Prostate gland (tissue), 2 donors: ENCODE data around the gene CUL7. TPM values are rescaled to one million over a fixed set of nuclear protein-coding genes. Genes with fewer than 3 reads are reported as not detected.

Experiments used
- DNase-seq: peaks from one replicate; pipeline ENCODE4 v3.0.0-alpha.2; 2019; ENCODE audit warnings: low spot score
- H3K27ac ChIP-seq, 2 donors: fragments of 200-600 bp; sonication (generic); 2 replicates each; pipeline ENCODE4 v1.5.1; 2017 to 2019
- H3K27me3 ChIP-seq: fragments of 200-600 bp; sonication (generic); replicated peaks from 2 replicates; pipeline ENCODE4 v1.5.1; 2019; ENCODE audit not compliant: insufficient read depth
- H3K36me3 ChIP-seq, 2 donors: fragments of 200-600 bp; sonication (generic); 1 replicate in 1 of 2; 2 replicates in 1 of 2; pipeline versions ENCODE4 v1.5.1 to v1.8.1; 2017 to 2019
- H3K4me1 ChIP-seq: fragments of 200-600 bp; sonication (generic); replicated peaks from 2 replicates; pipeline ENCODE4 v1.5.1; 2019
- H3K4me3 ChIP-seq, 2 donors: fragments of 200-600 bp; sonication (generic); 2 replicates each; pipeline ENCODE4 v1.5.1; 2017 to 2019
- H3K9me3 ChIP-seq: fragments of 200-600 bp; sonication (generic); 2 replicates; pipeline ENCODE4 v1.5.1; 2017
- POLR2A ChIP-seq: fragments of 450-650 bp; IDR thresholded peaks from one replicate; pipeline ENCODE4 v1.6.1; 2016; ENCODE audit warnings: antibody characterized with exemption, mild to moderate bottlenecking
- POLR2AphosphoS5 ChIP-seq: sonication (generic); formaldehyde crosslinking; IDR thresholded peaks from one replicate; pipeline ENCODE4 v1.6.1; 2017; ENCODE audit warnings: antibody characterized with exemption
- WGBS: methylation state at CpG from one replicate; pipeline ENCODE4 v1.1.5; 2018; 5-methylcytosine and 5-hydroxymethylcytosine counted together
- intact Hi-C: fragments of 100-400 bp; cut with DNase I; formaldehyde crosslinking; loops from one replicate; pipeline ENCODE4 v1.14.2; 2022
- total RNA-seq, 2 donors: library from RNA; depleted of rRNA; stranded (reverse); fragments of >200 nt; gene quantifications; one replicate each; pipeline ENCODE4 v1.1.0, GENCODE V29; 2016
- TF ChIP-seq, protein P1 (sequence below), 4 experiments: fragments of 200-600 bp in 2 of 4; fragments of 450-650 bp in 2 of 4; sonication (generic) in 2 of 4; IDR thresholded peaks; 1 replicate in 3 of 4; 2 replicates in 1 of 4; pipeline ENCODE4 v1.5.1; 2016 to 2019; ENCODE audit warnings: antibody characterized with exemption in 4 of 4, mild to moderate bottlenecking in 2 of 4, moderate library complexity in 2 of 4

Gene CUL7
- total RNA-seq, 2 donors from 2014 or later: 18.6 to 30.4 TPM

- Histone ChIP-seq H3K4me3 (peak within 1 kb of the TSS; percentile 85 to 88), H3K9me3 (no peaks in the 10 kb centered on the region), H3K27me3 (no peaks in the 10 kb centered on the region), H3K4me1 (peaks cover 1% of the 10 kb centered on the region), H3K27ac (peak within 1 kb of the TSS; percentile 83 to 84), H3K36me3 (peaks cover 2 to 28% of the 10 kb centered on the region in 2 donors)
- intact Hi-C loops: no loop called here
- 2% methylated on average over 46 of the region's 56 CpGs for WGBS
- peak; percentile 65 for DNase-seq
- peak; percentile 73 for TF ChIP-seq POLR2AphosphoS5
- TF ChIP-seq POLR2A: no peak
- TF ChIP-seq, protein P1, sequence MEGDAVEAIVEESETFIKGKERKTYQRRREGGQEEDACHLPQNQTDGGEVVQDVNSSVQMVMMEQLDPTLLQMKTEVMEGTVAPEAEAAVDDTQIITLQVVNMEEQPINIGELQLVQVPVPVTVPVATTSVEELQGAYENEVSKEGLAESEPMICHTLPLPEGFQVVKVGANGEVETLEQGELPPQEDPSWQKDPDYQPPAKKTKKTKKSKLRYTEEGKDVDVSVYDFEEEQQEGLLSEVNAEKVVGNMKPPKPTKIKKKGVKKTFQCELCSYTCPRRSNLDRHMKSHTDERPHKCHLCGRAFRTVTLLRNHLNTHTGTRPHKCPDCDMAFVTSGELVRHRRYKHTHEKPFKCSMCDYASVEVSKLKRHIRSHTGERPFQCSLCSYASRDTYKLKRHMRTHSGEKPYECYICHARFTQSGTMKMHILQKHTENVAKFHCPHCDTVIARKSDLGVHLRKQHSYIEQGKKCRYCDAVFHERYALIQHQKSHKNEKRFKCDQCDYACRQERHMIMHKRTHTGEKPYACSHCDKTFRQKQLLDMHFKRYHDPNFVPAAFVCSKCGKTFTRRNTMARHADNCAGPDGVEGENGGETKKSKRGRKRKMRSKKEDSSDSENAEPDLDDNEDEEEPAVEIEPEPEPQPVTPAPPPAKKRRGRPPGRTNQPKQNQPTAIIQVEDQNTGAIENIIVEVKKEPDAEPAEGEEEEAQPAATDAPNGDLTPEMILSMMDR (IDR thresholded peaks at IDR 0.05): no peak
Observed at GRCh38 chr6:43021270-43022047, 32.2 kb downstream of the CUL7 start, which contains the start of gene RRP36. Gene RRP36, plus strand, starts transcription at chr6:43021623. Its CDS starts 32 bp downstream, at chr6:43021655.

DNA sequence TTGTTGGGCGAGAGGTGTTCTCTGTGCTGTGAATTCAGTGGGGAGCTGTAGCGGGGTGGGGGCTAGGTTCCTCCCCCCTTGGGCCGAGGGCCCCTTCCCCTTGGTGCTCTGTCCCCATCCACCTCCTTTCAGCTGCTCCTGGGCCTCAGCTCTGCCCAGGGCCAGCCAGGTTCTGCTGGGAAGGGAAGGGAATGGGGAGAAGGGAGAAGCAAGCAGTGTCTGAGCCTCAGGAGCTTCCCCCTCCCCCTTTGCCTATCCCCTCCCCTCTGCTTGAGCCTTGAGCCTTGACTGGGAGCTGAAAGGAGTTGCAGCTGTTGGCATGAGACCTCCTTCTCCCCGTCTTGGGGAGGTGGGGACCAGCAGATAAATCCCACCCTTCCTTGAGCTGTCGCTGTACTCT is 32.8 kb downstream of the CUL7 start:
- peaks cover 2 to 25% of the 10 kb centered on the region in 2 donors for H3K36me3 ChIP-seq
- TF ChIP-seq POLR2AphosphoS5: no peak
- no peak for TF ChIP-seq POLR2A
- TF ChIP-seq, protein P1 (IDR thresholded peaks at IDR 0.05): no peak
- no peak for DNase-seq
- H3K9me3 ChIP-seq: no peaks in the 10 kb centered on the region
- peaks cover 7% of the 10 kb centered on the region for H3K4me1 ChIP-seq
- peak overlapping the region; percentile 83 to 84 for H3K27ac ChIP-seq
- WGBS: 46% methylated on average over 5 of the region's 5 CpGs
- no peaks in the 10 kb centered on the region for H3K27me3 ChIP-seq
- intact Hi-C loops: no loop called here
- peak overlapping the region; percentile 85 to 88 for H3K4me3 ChIP-seq

DNA sequence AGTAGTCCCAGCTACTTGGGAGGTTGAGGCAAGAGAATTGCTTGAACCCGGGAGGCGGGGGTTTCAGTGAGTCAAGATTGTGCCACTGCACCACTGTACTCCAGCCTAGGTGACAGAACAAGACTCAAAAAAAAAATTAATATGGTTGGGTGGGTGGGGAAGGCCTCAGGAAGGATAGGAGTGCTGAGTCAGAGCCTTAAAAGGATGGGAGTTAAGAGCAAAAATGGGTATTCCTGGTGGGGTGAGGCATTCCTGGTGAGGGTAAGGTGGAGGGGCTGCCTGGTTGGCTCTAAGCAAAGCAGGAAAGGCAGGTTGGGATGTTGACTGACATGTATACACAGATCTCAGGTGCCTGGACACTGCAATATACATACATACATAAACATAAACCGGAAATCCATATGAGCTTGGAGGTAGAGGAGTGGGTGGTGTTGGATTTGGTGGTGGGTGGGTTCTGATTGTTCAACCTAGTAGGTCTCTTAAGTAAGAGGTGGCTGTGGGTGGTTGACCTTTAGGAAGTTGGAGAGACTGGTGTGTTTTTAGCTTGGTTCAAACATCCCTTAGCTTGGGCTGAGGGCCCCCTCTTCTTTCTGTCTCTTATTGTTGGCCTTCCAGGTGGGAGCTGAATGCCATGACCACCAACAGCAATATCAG is 33.5 kb downstream of the CUL7 start:
- Histone ChIP-seq H3K27me3 (no peaks in the 10 kb centered on the region), H3K36me3 (peaks cover 2 to 18% of the 10 kb centered on the region in 2 donors), H3K9me3 (no peaks in the 10 kb centered on the region), H3K27ac (peak overlapping the region in 1 of 2 donors; percentile 83), H3K4me1 (peaks cover 8% of the 10 kb centered on the region), H3K4me3 (no peak overlapping the region)
- intact Hi-C loops: no loop called here
- WGBS: 89% methylated on average over 3 of the region's 3 CpGs
- TF ChIP-seq, protein P1 (IDR thresholded peaks at IDR 0.05): no peak
- TF ChIP-seq POLR2A (no peak), POLR2AphosphoS5 (no peak)
- DNase-seq: no peak

DNA sequence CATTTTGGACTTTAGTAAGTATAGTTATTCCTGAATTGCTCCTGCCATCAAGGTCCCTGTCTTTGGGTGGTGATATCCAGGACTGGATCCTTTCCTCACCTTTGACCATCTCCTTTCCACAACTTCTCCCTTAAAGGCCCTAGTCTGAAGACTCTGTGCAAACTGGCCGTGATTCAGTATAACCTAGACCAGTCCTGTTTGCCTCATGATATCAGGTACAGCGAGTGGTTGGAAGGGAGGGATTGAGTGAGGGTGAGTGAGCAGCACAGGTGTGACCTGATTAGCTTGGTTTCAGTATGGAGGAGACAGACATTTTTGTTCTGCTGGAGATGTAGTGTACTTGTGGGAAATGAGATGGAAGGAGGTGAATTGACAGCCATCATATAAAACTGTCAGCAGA is 34.5 kb downstream of the CUL7 start:
- intact Hi-C loops: loop anchor here (10.0 kb wide), 1 partner anchor 46 kb away; no protein-coding TSS in a partner anchor
- no peak overlapping the region for H3K27ac ChIP-seq
- H3K27me3 ChIP-seq: no peaks in the 10 kb centered on the region
- no peaks in the 10 kb centered on the region for H3K9me3 ChIP-seq
- TF ChIP-seq POLR2AphosphoS5: no peak
- TF ChIP-seq, protein P1 (IDR thresholded peaks at IDR 0.05): no peak
- TF ChIP-seq POLR2A: no peak
- WGBS: 87% methylated on average over 2 of the region's 2 CpGs
- H3K4me3 ChIP-seq: no peak overlapping the region
- peaks cover 8% of the 10 kb centered on the region for H3K4me1 ChIP-seq
- peaks cover 2 to 15% of the 10 kb centered on the region in 2 donors for H3K36me3 ChIP-seq
- DNase-seq: no peak
